HepG2 (cell line): ENCODE measurements around the gene ORC6. TPM values are rescaled to one million over a fixed set of nuclear protein-coding genes. Genes with fewer than 3 reads are reported as not detected.
A peak's percentile ranks its signal among the peaks of the same experiment; 100 is the strongest.

Experiments
- ARNT2 ChIP-seq: sonication (generic); formaldehyde crosslinking; IDR thresholded peaks from 2 replicates; pipeline ENCODE4 v1.8.0; 2022; ENCODE audit warnings: mild to moderate bottlenecking, low read depth, missing genetic modification reagents, moderate library complexity
- ATRX ChIP-seq: sonication (generic); formaldehyde crosslinking; IDR thresholded peaks from 2 replicates; pipeline ENCODE4 v1.4.0; 2020; ENCODE audit warnings: missing genetic modification reagents, borderline replicate concordance
- CREB1 ChIP-seq, 2 experiments: fragments of 450-650 bp in 1 of 2; IDR thresholded peaks; 2 replicates each; pipeline ENCODE4 v1.6.1; 2016 to 2017; ENCODE audit warnings: control low read depth in 1 of 2, mild to moderate bottlenecking in 1 of 2, missing compliant biosample characterization in 1 of 2, missing genetic modification characterization in 1 of 2
- ELF3 ChIP-seq: IDR thresholded peaks from 2 replicates; pipeline ENCODE4 v1.6.1; 2016; ENCODE audit warnings: missing genetic modification reagents, missing compliant biosample characterization
- GTF2F1 ChIP-seq: fragments of 150-350 bp; IDR thresholded peaks from 2 replicates; pipeline ENCODE4 v1.6.1; 2014; ENCODE audit warnings: low read length
- MAF1 ChIP-seq: sonication (generic); formaldehyde crosslinking; IDR thresholded peaks from 2 replicates; pipeline ENCODE4 v1.5.0; 2020; ENCODE audit warnings: missing genetic modification reagents, borderline replicate concordance
- MBNL3 ChIP-seq: fragments of 250-450 bp; sonication (Bioruptor Pico); conservative IDR thresholded peaks from 2 replicates; pipeline ENCODE4 v1.8.0; 2022; ENCODE audit warnings: mild to moderate bottlenecking, inconsistent platforms
- MYNN ChIP-seq: sonication (generic); formaldehyde crosslinking; IDR thresholded peaks from 2 replicates; pipeline ENCODE4 v1.4.0; 2020; ENCODE audit warnings: mild to moderate bottlenecking, low read depth, missing genetic modification reagents
- NCOA5 ChIP-seq: sonication (generic); formaldehyde crosslinking; IDR thresholded peaks from 2 replicates; pipeline ENCODE4 v1.4.0; 2020; ENCODE audit warnings: missing genetic modification reagents
- NFYC ChIP-seq: IDR thresholded peaks from 2 replicates; pipeline ENCODE4 v1.6.1; 2016; ENCODE audit warnings: missing genetic modification reagents, missing compliant biosample characterization
- TAF1 ChIP-seq: sonication (generic); formaldehyde crosslinking; IDR thresholded peaks from 2 replicates; pipeline ENCODE4 v1.4.0; 2020; ENCODE audit warnings: missing genetic modification reagents
- TBL1XR1 ChIP-seq: fragments of 150-350 bp; IDR thresholded peaks from 2 replicates; pipeline ENCODE4 v1.6.1; 2014; ENCODE audit warnings: borderline replicate concordance, low read length; ENCODE audit not compliant: partially characterized antibody
- TP53 ChIP-seq: sonication (generic); formaldehyde crosslinking; conservative IDR thresholded peaks from 2 replicates; pipeline ENCODE4 v1.4.0; 2020; ENCODE audit warnings: missing genetic modification reagents
- ZFP82 ChIP-seq: sonication (generic); formaldehyde crosslinking; IDR thresholded peaks from 2 replicates; pipeline ENCODE4 v1.5.1; 2020; ENCODE audit warnings: mild to moderate bottlenecking, missing genetic modification reagents, borderline replicate concordance
- ZNF207 ChIP-seq: fragments of 450-650 bp; IDR thresholded peaks from 2 replicates; pipeline ENCODE4 v1.6.1; 2016; ENCODE audit warnings: antibody characterized with exemption, borderline replicate concordance
- ZNF292 ChIP-seq: sonication (generic); formaldehyde crosslinking; IDR thresholded peaks from 2 replicates; pipeline ENCODE4 v1.8.1; 2022; ENCODE audit warnings: mild to moderate bottlenecking, low read depth, missing genetic modification reagents, borderline replicate concordance
- ZNF841 ChIP-seq: sonication (generic); formaldehyde crosslinking; IDR thresholded peaks from 2 replicates; pipeline ENCODE4 v1.8.1; 2023; ENCODE audit warnings: missing genetic modification reagents, borderline replicate concordance
- ZNF891 ChIP-seq: sonication (generic); formaldehyde crosslinking; IDR thresholded peaks from 2 replicates; pipeline ENCODE4 v1.5.0; 2020; ENCODE audit warnings: mild to moderate bottlenecking, missing genetic modification reagents
- polyA plus RNA-seq, 8 experiments: library from polyadenylated mRNA; depleted of rRNA in 3 of 8; stranded (reverse) in 7 of 8; unstranded in 1 of 8; fragments of >200 nt; fragmentation: Illumina TruSeq in 4 of 8; extraction: Trizol in 4 of 8; gene quantifications; 2 replicates each; pipeline versions ENCODE4 v1.2.1 to v1.2.3, GENCODE V29; 2011 to 2016; ENCODE audit warnings: low read depth in 4 of 8, missing spikeins in 1 of 8, mixed read lengths in 1 of 8; ENCODE audit not compliant: insufficient read depth in 1 of 8
- total RNA-seq, 5 experiments: library from RNA; depleted of rRNA; stranded (reverse); fragments of >200 nt; fragmentation: Illumina TruSeq; extraction: Trizol; gene quantifications; 2 replicates each; pipeline ENCODE4 v1.2.3, GENCODE V29; 2016; ENCODE audit warnings: low read depth in 1 of 5
- TF ChIP-seq, protein P1 (sequence below): sonication (generic); formaldehyde crosslinking; IDR thresholded peaks from 2 replicates; pipeline ENCODE4 v1.8.1; 2023; ENCODE audit warnings: missing genetic modification reagents, mild to moderate bottlenecking, borderline replicate concordance
- TF ChIP-seq, protein P2 (sequence below), 2 experiments: fragments of 450-650 bp in 1 of 2; sonication (generic) in 1 of 2; formaldehyde crosslinking; IDR thresholded peaks; 2 replicates each; pipeline versions ENCODE4 v1.5.0 to v1.8.0; 2020 to 2022; ENCODE audit warnings: mild to moderate bottlenecking in 1 of 2, missing genetic modification reagents in 1 of 2
- TF ChIP-seq, protein P3 (sequence below): sonication (generic); formaldehyde crosslinking; IDR thresholded peaks from 2 replicates; pipeline ENCODE4 v1.9.0; 2021; ENCODE audit warnings: missing genetic modification reagents, borderline replicate concordance
- TF ChIP-seq, protein P4 (sequence below): fragments of 450-650 bp; IDR thresholded peaks from 2 replicates; pipeline ENCODE4 v1.6.1; 2016

Gene ORC6
- total and polyA plus RNA-seq, 2 of the 13 experiments (the other 11 are each of a cell fraction or from before 2014, with no cell fraction given) = 34.2 to 69.8 TPM

DNA sequence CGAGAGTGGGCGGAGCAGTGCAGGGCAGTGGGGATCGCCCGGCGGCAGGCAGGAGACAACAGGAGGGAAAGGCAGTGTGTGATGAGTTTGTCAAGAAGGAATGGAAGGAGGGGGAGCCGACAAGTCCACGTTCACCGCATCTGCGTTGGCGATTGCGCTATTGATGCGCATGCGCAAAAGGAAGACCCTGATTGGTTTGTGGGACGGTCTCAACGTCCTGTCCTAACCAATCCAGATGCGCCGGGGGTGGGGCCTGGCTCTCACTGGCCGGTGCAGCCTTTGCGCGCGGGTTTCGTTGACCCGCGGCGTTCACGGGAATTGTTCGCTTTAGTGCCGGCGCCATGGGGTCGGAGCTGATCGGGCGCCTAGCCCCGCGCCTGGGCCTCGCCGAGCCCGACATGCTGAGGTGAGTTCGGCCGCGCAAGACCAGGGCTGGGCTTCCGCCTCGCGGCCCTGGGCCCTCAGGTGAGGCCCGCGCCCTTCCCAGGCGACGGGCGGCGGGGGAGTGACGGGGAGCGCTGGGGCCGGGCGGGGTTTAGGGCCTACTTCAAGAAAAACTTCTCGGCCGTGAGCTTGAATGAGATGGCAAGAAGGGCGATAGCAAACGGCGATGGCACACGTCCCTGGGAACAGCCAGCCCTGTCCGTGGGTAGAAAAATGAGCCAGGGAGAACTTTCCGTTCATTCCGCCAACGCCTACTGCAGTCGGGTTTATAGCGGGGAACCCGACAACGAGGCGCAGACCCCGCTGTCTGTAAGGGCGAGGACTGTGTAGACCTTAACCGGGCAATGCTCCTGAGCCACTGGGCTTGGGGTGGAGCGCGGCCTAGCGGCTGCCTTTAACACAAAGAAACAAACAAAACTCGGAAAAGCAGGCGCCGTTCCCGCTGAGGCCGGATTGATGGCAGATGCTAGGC is at the start of gene ORC6 (continued):
- TF ChIP-seq, protein P1, sequence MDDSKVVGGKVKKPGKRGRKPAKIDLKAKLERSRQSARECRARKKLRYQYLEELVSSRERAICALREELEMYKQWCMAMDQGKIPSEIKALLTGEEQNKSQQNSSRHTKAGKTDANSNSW (CRISPR knock-in tag) = no peak; the same call in 1 of the 2 replicates
- TF ChIP-seq TP53 (no peak), ATRX (CRISPR knock-in tag) (no peak), ZNF891 (CRISPR knock-in tag) (peak; percentile 2; the same call in 1 of the 2 replicates), TBL1XR1 (no peak), NCOA5 (CRISPR knock-in tag) (no peak), GTF2F1 (no peak), ZNF292 (CRISPR knock-in tag) (no peak; the same call in 1 of the 2 replicates), ZNF841 (CRISPR knock-in tag) (peak; percentile 34; the same call in 1 of the 2 replicates), MBNL3 (CRISPR knock-in tag) (no peak), ZNF207 (no peak), ELF3 (CRISPR knock-in tag) (no peak; the same call in 1 of the 2 replicates), MYNN (CRISPR knock-in tag) (0 out of 2 replicates have a peak, but pooled peaks have one; percentile 2), NFYC (peak; percentile 95), TAF1 (peak; percentile 74; the same call in 1 of the 2 replicates), CREB1 (IDR thresholded peaks at IDR 0.05) (no peak), CREB1 (CRISPR knock-in tag; IDR thresholded peaks at IDR 0.05) (no peak; the same call in 1 of the 2 replicates), ARNT2 (CRISPR knock-in tag) (peak; percentile 89; the same call in 1 of the 2 replicates), MAF1 (CRISPR knock-in tag) (no peak), ZFP82 (CRISPR knock-in tag) (peak; percentile 92)
- TF ChIP-seq, protein P2, sequence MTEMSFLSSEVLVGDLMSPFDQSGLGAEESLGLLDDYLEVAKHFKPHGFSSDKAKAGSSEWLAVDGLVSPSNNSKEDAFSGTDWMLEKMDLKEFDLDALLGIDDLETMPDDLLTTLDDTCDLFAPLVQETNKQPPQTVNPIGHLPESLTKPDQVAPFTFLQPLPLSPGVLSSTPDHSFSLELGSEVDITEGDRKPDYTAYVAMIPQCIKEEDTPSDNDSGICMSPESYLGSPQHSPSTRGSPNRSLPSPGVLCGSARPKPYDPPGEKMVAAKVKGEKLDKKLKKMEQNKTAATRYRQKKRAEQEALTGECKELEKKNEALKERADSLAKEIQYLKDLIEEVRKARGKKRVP (CRISPR knock-in tag; IDR thresholded peaks at IDR 0.05) = no peak
- TF ChIP-seq, protein P3, sequence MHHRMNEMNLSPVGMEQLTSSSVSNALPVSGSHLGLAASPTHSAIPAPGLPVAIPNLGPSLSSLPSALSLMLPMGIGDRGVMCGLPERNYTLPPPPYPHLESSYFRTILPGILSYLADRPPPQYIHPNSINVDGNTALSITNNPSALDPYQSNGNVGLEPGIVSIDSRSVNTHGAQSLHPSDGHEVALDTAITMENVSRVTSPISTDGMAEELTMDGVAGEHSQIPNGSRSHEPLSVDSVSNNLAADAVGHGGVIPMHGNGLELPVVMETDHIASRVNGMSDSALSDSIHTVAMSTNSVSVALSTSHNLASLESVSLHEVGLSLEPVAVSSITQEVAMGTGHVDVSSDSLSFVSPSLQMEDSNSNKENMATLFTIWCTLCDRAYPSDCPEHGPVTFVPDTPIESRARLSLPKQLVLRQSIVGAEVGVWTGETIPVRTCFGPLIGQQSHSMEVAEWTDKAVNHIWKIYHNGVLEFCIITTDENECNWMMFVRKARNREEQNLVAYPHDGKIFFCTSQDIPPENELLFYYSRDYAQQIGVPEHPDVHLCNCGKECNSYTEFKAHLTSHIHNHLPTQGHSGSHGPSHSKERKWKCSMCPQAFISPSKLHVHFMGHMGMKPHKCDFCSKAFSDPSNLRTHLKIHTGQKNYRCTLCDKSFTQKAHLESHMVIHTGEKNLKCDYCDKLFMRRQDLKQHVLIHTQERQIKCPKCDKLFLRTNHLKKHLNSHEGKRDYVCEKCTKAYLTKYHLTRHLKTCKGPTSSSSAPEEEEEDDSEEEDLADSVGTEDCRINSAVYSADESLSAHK (CRISPR knock-in tag) = no peak
- TF ChIP-seq, protein P4, sequence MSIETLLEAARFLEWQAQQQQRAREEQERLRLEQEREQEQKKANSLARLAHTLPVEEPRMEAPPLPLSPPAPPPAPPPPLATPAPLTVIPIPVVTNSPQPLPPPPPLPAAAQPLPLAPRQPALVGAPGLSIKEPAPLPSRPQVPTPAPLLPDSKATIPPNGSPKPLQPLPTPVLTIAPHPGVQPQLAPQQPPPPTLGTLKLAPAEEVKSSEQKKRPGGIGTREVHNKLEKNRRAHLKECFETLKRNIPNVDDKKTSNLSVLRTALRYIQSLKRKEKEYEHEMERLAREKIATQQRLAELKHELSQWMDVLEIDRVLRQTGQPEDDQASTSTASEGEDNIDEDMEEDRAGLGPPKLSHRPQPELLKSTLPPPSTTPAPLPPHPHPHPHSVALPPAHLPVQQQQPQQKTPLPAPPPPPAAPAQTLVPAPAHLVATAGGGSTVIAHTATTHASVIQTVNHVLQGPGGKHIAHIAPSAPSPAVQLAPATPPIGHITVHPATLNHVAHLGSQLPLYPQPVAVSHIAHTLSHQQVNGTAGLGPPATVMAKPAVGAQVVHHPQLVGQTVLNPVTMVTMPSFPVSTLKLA = peak; percentile 55
